NT2/D1 (cell line): ENCODE results near the gene ABCB8.

ENCODE experiments used
- SUZ12 ChIP-seq: IDR thresholded peaks from 2 replicates; pipeline ENCODE4 v1.6.1; 2011; ENCODE audit not compliant: insufficient read length, insufficient read depth; ENCODE audit errors: extremely low read depth
- YY1 ChIP-seq: IDR thresholded peaks from 2 replicates; pipeline ENCODE4 v1.6.1; 2011; ENCODE audit not compliant: insufficient read length, insufficient read depth
- ZNF274 ChIP-seq: IDR thresholded peaks from 2 replicates; pipeline ENCODE4 v1.6.1; 2011; ENCODE audit warnings: mild to moderate bottlenecking, low read depth, low read length

GRCh38 chr7:151014950-151015349 lies 13.3 kb upstream of the ABCB8 start:
- TF ChIP-seq YY1: no peak
- no peak for TF ChIP-seq ZNF274
- no peak for TF ChIP-seq SUZ12
